ENCODE results near the gene NBEAL1.

- TF ChIP-seq POLR2A (IDR thresholded peaks at IDR 0.05) (no peak), CTCF (IDR thresholded peaks at IDR 0.05 in 8 of 11, conservative IDR thresholded peaks at IDR 0.05 in 3 of 11) (no peak), POLR2AphosphoS5 (IDR thresholded peaks at IDR 0.05) (no peak)
These were observed 37.9 kb downstream of the NBEAL1 start for GRCh38 chr2:203052539-203052938.

All from spleen (tissue), 7 donors.